Mesenchymal stem cell (in vitro differentiated cells and primary cell): ENCODE data around the gene WWP2. TPM values are rescaled to one million over a fixed set of nuclear protein-coding genes. Genes with fewer than 3 reads are reported as not detected.

Experiments
- DNase-seq: peaks from one replicate; pipeline ENCODE4 v3.0.0-alpha.2; 2013
- H2AFZ ChIP-seq: one replicate; pipeline ENCODE4 v1.6.1; 2013; ENCODE audit warnings: low read depth, mild to moderate bottlenecking, control low read depth, inconsistent platforms, low read length, moderate library complexity
- H2AK5ac ChIP-seq: 2 replicates; pipeline ENCODE4 v1.6.1; 2013; ENCODE audit warnings: low read length, moderate library complexity, mild to moderate bottlenecking, inconsistent platforms; ENCODE audit not compliant: severe bottlenecking
- H2BK120ac ChIP-seq: one replicate; pipeline ENCODE4 v1.6.1; 2013; ENCODE audit warnings: low read depth, mild to moderate bottlenecking, inconsistent platforms, low read length, moderate library complexity
- H2BK12ac ChIP-seq, 2 experiments: one replicate each; pipeline ENCODE4 v1.6.1; 2013; ENCODE audit warnings: inconsistent platforms in 2 of 2, low read length in 2 of 2, mild to moderate bottlenecking in 2 of 2, moderate library complexity in 2 of 2, control low read depth in 1 of 2
- H2BK15ac ChIP-seq: one replicate; pipeline ENCODE4 v1.6.1; 2013; ENCODE audit warnings: mild to moderate bottlenecking, low read depth, inconsistent platforms; ENCODE audit not compliant: poor library complexity, severe bottlenecking
- H2BK5ac ChIP-seq: 2 replicates; pipeline ENCODE4 v1.6.1; 2013; ENCODE audit warnings: low read depth, mild to moderate bottlenecking, low read length, control low read depth, inconsistent platforms; ENCODE audit not compliant: poor library complexity, severe bottlenecking
- H3K14ac ChIP-seq, 2 experiments: one replicate each; pipeline ENCODE4 v1.6.1; 2013; ENCODE audit warnings: inconsistent platforms in 2 of 2, low read length in 2 of 2, control low read depth in 1 of 2, mild to moderate bottlenecking in 1 of 2, moderate library complexity in 1 of 2
- H3K18ac ChIP-seq, 2 experiments: one replicate each; pipeline ENCODE4 v1.6.1; 2013; ENCODE audit warnings: inconsistent platforms in 2 of 2, low read length in 2 of 2, control low read depth in 1 of 2, low read depth in 1 of 2, mild to moderate bottlenecking in 1 of 2
- H3K23ac ChIP-seq, 2 experiments: one replicate each; pipeline ENCODE4 v1.6.1; 2013; ENCODE audit warnings: inconsistent platforms in 2 of 2, low read length in 2 of 2, mild to moderate bottlenecking in 2 of 2, moderate library complexity in 2 of 2, control low read depth in 1 of 2
- H3K27ac ChIP-seq: 2 replicates; pipeline ENCODE4 v1.5.1; 2013; ENCODE audit warnings: mild to moderate bottlenecking, moderate library complexity, low read length, control low read depth, inconsistent platforms; ENCODE audit not compliant: poor library complexity, severe bottlenecking
- H3K27me3 ChIP-seq, 2 experiments: 2 replicates each; pipeline versions ENCODE4 v1.6.1 to v1.7.0; 2013; ENCODE audit warnings: low read length in 2 of 2, mild to moderate bottlenecking in 2 of 2, moderate library complexity in 2 of 2, control low read depth in 1 of 2, inconsistent platforms in 1 of 2; ENCODE audit not compliant: control insufficient read depth in 1 of 2, insufficient read depth in 1 of 2
- H3K36me3 ChIP-seq, 2 experiments: 2 replicates each; pipeline versions ENCODE4 v1.6.1 to v1.7.0; 2013; ENCODE audit warnings: low read length in 2 of 2, control low read depth in 1 of 2, inconsistent platforms in 1 of 2, low read depth in 1 of 2, mild to moderate bottlenecking in 1 of 2; ENCODE audit not compliant: insufficient read depth in 2 of 2, control insufficient read depth in 1 of 2
- H3K4ac ChIP-seq, 2 experiments: one replicate each; pipeline ENCODE4 v1.6.1; 2013; ENCODE audit warnings: inconsistent platforms in 2 of 2, low read length in 2 of 2, mild to moderate bottlenecking in 2 of 2, moderate library complexity in 2 of 2, control low read depth in 1 of 2, low read depth in 1 of 2
- H3K4me1 ChIP-seq: 2 replicates; pipeline ENCODE4 v1.6.1; 2013; ENCODE audit warnings: low read depth, low read length, control low read depth; ENCODE audit not compliant: control insufficient read depth, insufficient read depth
- H3K4me2 ChIP-seq: 2 replicates; pipeline ENCODE4 v1.6.1; 2013; ENCODE audit warnings: low read length, mild to moderate bottlenecking, inconsistent platforms; ENCODE audit not compliant: poor library complexity, severe bottlenecking
- H3K4me3 ChIP-seq, 2 experiments: 2 replicates each; pipeline versions ENCODE4 v1.5.1 to v1.7.0; 2013; ENCODE audit warnings: low read length in 2 of 2, mild to moderate bottlenecking in 2 of 2, control low read depth in 1 of 2, low read depth in 1 of 2; ENCODE audit not compliant: insufficient read depth in 1 of 2
- H3K79me1 ChIP-seq: replicated peaks from 2 replicates; pipeline ENCODE4 v1.6.1; 2013; ENCODE audit warnings: mild to moderate bottlenecking, control low read depth, low read length, inconsistent platforms; ENCODE audit not compliant: poor library complexity, severe bottlenecking
- H3K9ac ChIP-seq: 2 replicates; pipeline ENCODE4 v1.7.0; 2013; ENCODE audit warnings: mild to moderate bottlenecking, low read length, moderate library complexity
- H3K9me3 ChIP-seq: 2 replicates; pipeline ENCODE4 v1.7.0; 2013; ENCODE audit warnings: mild to moderate bottlenecking, low read length; ENCODE audit not compliant: control insufficient read depth
- H4K8ac ChIP-seq: one replicate; pipeline ENCODE4 v1.6.1; 2013; ENCODE audit warnings: inconsistent platforms, mild to moderate bottlenecking, low read length, moderate library complexity
- H4K91ac ChIP-seq: one replicate; pipeline ENCODE4 v1.6.1; 2013; ENCODE audit warnings: mild to moderate bottlenecking, low read length, inconsistent platforms
- WGBS: methylation state at CpG from one replicate; pipeline ENCODE4 v1.1.7; 2013; ENCODE audit warnings: mixed read lengths; 5-methylcytosine and 5-hydroxymethylcytosine counted together
- polyA plus RNA-seq, 2 experiments: library from polyadenylated mRNA; stranded (reverse); fragments of 200-250 nt; gene quantifications; one replicate each; pipeline ENCODE4 v1.2.3, GENCODE V29; 2013

The WWP2 gene
- 16.7 TPM for polyA plus RNA-seq (2013, experiment 1 of 2)
- 16.9 TPM for polyA plus RNA-seq (2013, experiment 2 of 2)

GRCh38 chr16:69761983-69762813 is at the start of gene WWP2:
TSS of gene WWP2 (plus strand) at chr16:69762332. CDS start at chr16:69787011, 24,679 bp downstream.
- Histone ChIP-seq H3K27ac (peak within 1 kb of the TSS; percentile 76), H3K23ac (no peak within 1 kb of the TSS), H4K91ac (peak within 1 kb of the TSS; percentile 87), H3K36me3 (peaks cover 0 to 10% of the 10 kb centered on the region in 2 experiments), H3K4me2 (peak within 1 kb of the TSS; percentile 89), H2AK5ac (peak within 1 kb of the TSS; percentile 72), H3K27me3 (no peaks in the 10 kb centered on the region), H3K79me1 (peaks cover 10% of the 10 kb centered on the region), H2BK120ac (peak within 1 kb of the TSS; percentile 99), H3K4me3 (peak within 1 kb of the TSS; percentile 78 to 96), H3K9ac (peak within 1 kb of the TSS; percentile 99), H2AFZ (peak within 1 kb of the TSS; percentile 84), H4K8ac (peak within 1 kb of the TSS; percentile 87), H3K4ac (peak within 1 kb of the TSS; percentile 46 to 96), H2BK5ac (no peak within 1 kb of the TSS), H2BK12ac (no peak within 1 kb of the TSS), H3K4me1 (peaks cover 2% of the 10 kb centered on the region), H3K18ac (peak within 1 kb of the TSS; percentile 73 to 88), H3K9me3 (no peaks in the 10 kb centered on the region), H3K14ac (peak within 1 kb of the TSS; percentile 8 to 77), H2BK15ac (peak within 1 kb of the TSS; percentile 93)
- DNase-seq: peak; percentile 53
- WGBS: under 1% methylated on average over 47 of the region's 68 CpGs

GRCh38 chr16:69712914-69713581 is 49.1 kb upstream of the WWP2 start:
- Histone ChIP-seq H3K4me1 (no peaks in the 10 kb centered on the region), H3K27ac (no peak overlapping the region), H3K79me1 (peaks cover 17% of the 10 kb centered on the region), H4K91ac (no peak overlapping the region), H3K4ac (no peak overlapping the region), H3K18ac (no peak overlapping the region), H2AK5ac (no peak overlapping the region), H2AFZ (no peak overlapping the region), H4K8ac (no peak overlapping the region), H3K36me3 (peaks cover 69 to 93% of the 10 kb centered on the region in 2 experiments), H3K9me3 (no peaks in the 10 kb centered on the region), H3K14ac (no peak overlapping the region), H3K27me3 (no peaks in the 10 kb centered on the region), H3K23ac (peak overlapping the region in 1 of 2 experiments; percentile 40), H2BK15ac (no peak overlapping the region), H3K9ac (no peak overlapping the region), H3K4me2 (no peak overlapping the region), H2BK12ac (no peak overlapping the region), H2BK120ac (no peak overlapping the region), H3K4me3 (no peak overlapping the region), H2BK5ac (no peak overlapping the region)
- 96% methylated on average over 8 of the region's 9 CpGs for WGBS
- DNase-seq: no peak

GRCh38 chr16:69717066-69717465 is 45.1 kb upstream of the WWP2 start:
- Histone ChIP-seq H3K4me2 (no peak overlapping the region), H3K4me1 (peaks cover 2% of the 10 kb centered on the region), H3K14ac (no peak overlapping the region), H2BK120ac (no peak overlapping the region), H2AFZ (no peak overlapping the region), H3K4ac (no peak overlapping the region), H3K23ac (no peak overlapping the region), H4K91ac (no peak overlapping the region), H2BK5ac (no peak overlapping the region), H3K18ac (no peak overlapping the region), H4K8ac (no peak overlapping the region), H2BK15ac (no peak overlapping the region), H3K27me3 (no peaks in the 10 kb centered on the region), H3K4me3 (no peak overlapping the region), H3K79me1 (peaks cover 18% of the 10 kb centered on the region), H3K36me3 (peaks cover 66 to 90% of the 10 kb centered on the region in 2 experiments), H3K9ac (no peak overlapping the region), H3K9me3 (no peaks in the 10 kb centered on the region), H2AK5ac (no peak overlapping the region), H2BK12ac (no peak overlapping the region), H3K27ac (no peak overlapping the region)
- 89% methylated on average over 6 of the region's 6 CpGs for WGBS
- no peak for DNase-seq

GRCh38 chr16:69718111-69718764 is 43.9 kb upstream of the WWP2 start:
- Histone ChIP-seq H3K4ac (no peak overlapping the region), H2AFZ (no peak overlapping the region), H3K18ac (no peak overlapping the region), H2BK120ac (no peak overlapping the region), H3K79me1 (peaks cover 16% of the 10 kb centered on the region), H2AK5ac (no peak overlapping the region), H2BK15ac (no peak overlapping the region), H3K4me1 (peaks cover 2% of the 10 kb centered on the region), H3K9ac (no peak overlapping the region), H3K14ac (no peak overlapping the region), H2BK5ac (no peak overlapping the region), H4K8ac (peak overlapping the region; percentile 63), H3K23ac (no peak overlapping the region), H4K91ac (no peak overlapping the region), H3K27me3 (no peaks in the 10 kb centered on the region), H2BK12ac (no peak overlapping the region), H3K4me3 (no peak overlapping the region), H3K4me2 (no peak overlapping the region), H3K36me3 (peaks cover 57 to 84% of the 10 kb centered on the region in 2 experiments), H3K27ac (no peak overlapping the region), H3K9me3 (no peaks in the 10 kb centered on the region)
- no peak for DNase-seq
- 98% methylated on average over 7 of the region's 10 CpGs for WGBS
